HepG2 (cell line): ENCODE measurements around the gene KCNK15. TPM values are rescaled to one million over a fixed set of nuclear protein-coding genes. Genes with fewer than 3 reads are reported as not detected.

Experiments used
- ETV5 ChIP-seq: IDR thresholded peaks from 2 replicates; pipeline ENCODE4 v1.6.1; 2018; ENCODE audit warnings: missing biosample characterization, missing genetic modification reagents, inconsistent platforms, borderline replicate concordance
- GPN1 ChIP-seq: sonication (generic); formaldehyde crosslinking; IDR thresholded peaks from 2 replicates; pipeline ENCODE4 v1.5.1; 2020; ENCODE audit warnings: missing genetic modification reagents, borderline replicate concordance
- NFE2L2 ChIP-seq: fragments of 150-350 bp; IDR thresholded peaks from 2 replicates; pipeline ENCODE4 v1.6.1; 2014; ENCODE audit warnings: low read length
- RBAK ChIP-seq: sonication (generic); formaldehyde crosslinking; IDR thresholded peaks from 2 replicates; pipeline ENCODE4 v1.5.1; 2020; ENCODE audit warnings: mild to moderate bottlenecking, missing genetic modification reagents
- ZFP37 ChIP-seq: sonication (generic); formaldehyde crosslinking; IDR thresholded peaks from 2 replicates; pipeline ENCODE4 v1.4.0; 2020; ENCODE audit warnings: missing genetic modification reagents, borderline replicate concordance
- ZNF17 ChIP-seq: sonication (generic); formaldehyde crosslinking; IDR thresholded peaks from 2 replicates; pipeline ENCODE4 v1.5.0; 2020; ENCODE audit warnings: mild to moderate bottlenecking, missing genetic modification reagents
- ZSCAN22 ChIP-seq: sonication (generic); formaldehyde crosslinking; IDR thresholded peaks from 2 replicates; pipeline ENCODE4 v1.4.0; 2020; ENCODE audit warnings: mild to moderate bottlenecking, missing genetic modification reagents
- polyA plus RNA-seq, 8 experiments: library from polyadenylated mRNA; depleted of rRNA in 3 of 8; stranded (reverse) in 7 of 8; unstranded in 1 of 8; fragments of >200 nt; fragmentation: Illumina TruSeq in 4 of 8; extraction: Trizol in 4 of 8; gene quantifications; 2 replicates each; pipeline versions ENCODE4 v1.2.1 to v1.2.3, GENCODE V29; 2011 to 2016; ENCODE audit warnings: low read depth in 4 of 8, missing spikeins in 1 of 8, mixed read lengths in 1 of 8; ENCODE audit not compliant: insufficient read depth in 1 of 8
- total RNA-seq, 5 experiments: library from RNA; depleted of rRNA; stranded (reverse); fragments of >200 nt; fragmentation: Illumina TruSeq; extraction: Trizol; gene quantifications; 2 replicates each; pipeline ENCODE4 v1.2.3, GENCODE V29; 2016; ENCODE audit warnings: low read depth in 1 of 5
- TF ChIP-seq, protein P1 (sequence below): sonication (generic); formaldehyde crosslinking; IDR thresholded peaks from 2 replicates; pipeline ENCODE4 v1.8.0; 2022; ENCODE audit warnings: missing genetic modification reagents, mild to moderate bottlenecking, borderline replicate concordance
- TF ChIP-seq, protein P2 (sequence below): IDR thresholded peaks from 2 replicates; pipeline ENCODE4 v1.6.1; 2016; ENCODE audit warnings: missing compliant biosample characterization, missing genetic modification reagents, borderline replicate concordance
- TF ChIP-seq, protein P3 (sequence below): sonication (generic); formaldehyde crosslinking; IDR thresholded peaks from 2 replicates; pipeline ENCODE4 v1.5.1; 2020; ENCODE audit warnings: missing genetic modification reagents, mild to moderate bottlenecking, borderline replicate concordance

KCNK15 gene
- total and polyA plus RNA-seq, 2 of the 13 experiments (the other 11 are each of a cell fraction or from before 2014, with no cell fraction given): 0.03 TPM; not detected in 1

DNA sequence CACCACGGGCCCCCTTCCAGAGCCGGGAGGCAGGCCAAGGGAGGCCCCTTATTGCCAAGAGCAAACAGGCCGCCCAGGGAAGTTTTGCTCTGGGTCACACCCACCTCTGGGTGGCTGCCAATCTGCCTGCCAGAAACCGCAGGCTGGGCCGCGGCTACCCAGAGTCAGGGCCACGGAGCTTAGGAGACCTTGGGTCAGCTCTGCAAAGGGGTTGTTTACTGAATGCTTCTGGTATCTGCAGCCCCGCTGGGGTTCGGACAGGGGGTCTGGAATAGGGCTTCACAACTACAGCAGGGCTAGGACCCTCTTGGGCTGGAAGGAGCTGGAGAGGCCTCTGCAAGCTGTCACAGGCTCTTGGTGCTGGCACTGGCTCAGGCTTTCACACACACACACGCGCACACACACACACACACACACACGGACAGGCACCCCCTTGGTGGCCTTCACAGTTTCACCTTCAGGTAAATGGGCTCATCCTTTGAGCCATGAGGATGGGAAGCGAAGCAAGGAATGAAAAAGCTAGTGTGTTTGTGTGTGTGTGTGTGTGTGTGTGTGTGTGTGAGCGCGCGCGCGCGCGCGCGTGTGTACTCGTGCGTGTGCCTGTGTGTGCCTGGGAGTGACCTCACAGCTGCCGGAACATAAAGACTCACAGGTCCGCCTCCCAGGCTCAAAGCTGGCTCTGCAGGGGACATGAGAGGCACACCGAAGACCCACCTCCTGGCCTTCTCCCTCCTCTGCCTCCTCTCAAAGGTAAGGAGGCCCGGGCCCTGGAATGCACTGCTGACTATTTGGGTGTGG lies 30.8 kb upstream of the KCNK15 start, which contains the start of gene CCN5 (continued):
- TF ChIP-seq, protein P1, sequence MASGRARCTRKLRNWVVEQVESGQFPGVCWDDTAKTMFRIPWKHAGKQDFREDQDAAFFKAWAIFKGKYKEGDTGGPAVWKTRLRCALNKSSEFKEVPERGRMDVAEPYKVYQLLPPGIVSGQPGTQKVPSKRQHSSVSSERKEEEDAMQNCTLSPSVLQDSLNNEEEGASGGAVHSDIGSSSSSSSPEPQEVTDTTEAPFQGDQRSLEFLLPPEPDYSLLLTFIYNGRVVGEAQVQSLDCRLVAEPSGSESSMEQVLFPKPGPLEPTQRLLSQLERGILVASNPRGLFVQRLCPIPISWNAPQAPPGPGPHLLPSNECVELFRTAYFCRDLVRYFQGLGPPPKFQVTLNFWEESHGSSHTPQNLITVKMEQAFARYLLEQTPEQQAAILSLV (CRISPR knock-in tag): no peak
- TF ChIP-seq GPN1 (CRISPR knock-in tag): no peak
- TF ChIP-seq ZNF17 (CRISPR knock-in tag): no peak
- TF ChIP-seq RBAK (CRISPR knock-in tag): no peak
- TF ChIP-seq, protein P2, sequence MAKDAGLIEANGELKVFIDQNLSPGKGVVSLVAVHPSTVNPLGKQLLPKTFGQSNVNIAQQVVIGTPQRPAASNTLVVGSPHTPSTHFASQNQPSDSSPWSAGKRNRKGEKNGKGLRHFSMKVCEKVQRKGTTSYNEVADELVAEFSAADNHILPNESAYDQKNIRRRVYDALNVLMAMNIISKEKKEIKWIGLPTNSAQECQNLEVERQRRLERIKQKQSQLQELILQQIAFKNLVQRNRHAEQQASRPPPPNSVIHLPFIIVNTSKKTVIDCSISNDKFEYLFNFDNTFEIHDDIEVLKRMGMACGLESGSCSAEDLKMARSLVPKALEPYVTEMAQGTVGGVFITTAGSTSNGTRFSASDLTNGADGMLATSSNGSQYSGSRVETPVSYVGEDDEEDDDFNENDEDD (CRISPR knock-in tag): no peak
- no peak for TF ChIP-seq ETV5 (CRISPR knock-in tag)
- TF ChIP-seq ZSCAN22 (CRISPR knock-in tag): no peak
- TF ChIP-seq ZFP37 (CRISPR knock-in tag): no peak
- no peak for TF ChIP-seq NFE2L2
- TF ChIP-seq, protein P3, sequence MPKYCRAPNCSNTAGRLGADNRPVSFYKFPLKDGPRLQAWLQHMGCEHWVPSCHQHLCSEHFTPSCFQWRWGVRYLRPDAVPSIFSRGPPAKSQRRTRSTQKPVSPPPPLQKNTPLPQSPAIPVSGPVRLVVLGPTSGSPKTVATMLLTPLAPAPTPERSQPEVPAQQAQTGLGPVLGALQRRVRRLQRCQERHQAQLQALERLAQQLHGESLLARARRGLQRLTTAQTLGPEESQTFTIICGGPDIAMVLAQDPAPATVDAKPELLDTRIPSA (CRISPR knock-in tag): no peak
